HS-27A (cell line): Measurements from ENCODE around the gene DLG3.

Source experiments
- DNase-seq: peaks from one replicate; pipeline ENCODE4 v3.0.0-alpha.2; 2012; ENCODE audit warnings: low read depth, missing footprints

DLG3 gene

DNA sequence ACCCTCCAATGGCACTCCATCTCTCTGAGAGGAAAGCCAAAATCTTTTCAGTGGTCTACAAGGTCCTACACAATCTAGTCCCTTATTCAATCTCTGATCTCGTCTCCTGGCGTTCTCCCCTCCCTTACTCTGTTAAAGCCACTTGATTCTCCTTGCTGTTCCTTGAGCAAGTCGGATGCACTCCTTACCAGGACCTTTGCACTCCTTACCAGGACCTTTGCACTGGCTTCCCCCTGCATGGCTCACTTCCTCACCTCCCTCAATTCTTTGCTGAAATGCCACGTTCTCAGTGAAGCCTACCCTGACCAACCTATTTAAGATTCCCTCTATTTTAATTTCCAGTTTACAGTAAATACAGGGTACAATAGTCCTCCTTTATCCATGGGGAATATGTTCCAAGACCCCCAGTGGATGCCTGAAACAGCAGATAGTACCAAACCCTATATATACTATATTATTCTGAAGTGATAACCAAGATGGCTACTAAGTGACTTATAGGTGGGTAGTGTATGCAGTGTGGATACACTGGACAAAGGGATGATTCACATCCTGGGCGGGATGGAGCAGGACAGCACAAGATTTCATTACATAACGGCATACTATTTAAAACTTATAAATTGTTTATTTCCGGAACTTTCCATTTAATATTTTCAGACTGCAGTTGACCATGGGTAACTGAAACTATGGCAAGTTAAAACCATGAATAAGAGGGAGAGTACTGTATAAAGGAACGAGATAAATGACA lies 6.5 kb upstream of the DLG3 start:
- DNase-seq: no peak

DNA sequence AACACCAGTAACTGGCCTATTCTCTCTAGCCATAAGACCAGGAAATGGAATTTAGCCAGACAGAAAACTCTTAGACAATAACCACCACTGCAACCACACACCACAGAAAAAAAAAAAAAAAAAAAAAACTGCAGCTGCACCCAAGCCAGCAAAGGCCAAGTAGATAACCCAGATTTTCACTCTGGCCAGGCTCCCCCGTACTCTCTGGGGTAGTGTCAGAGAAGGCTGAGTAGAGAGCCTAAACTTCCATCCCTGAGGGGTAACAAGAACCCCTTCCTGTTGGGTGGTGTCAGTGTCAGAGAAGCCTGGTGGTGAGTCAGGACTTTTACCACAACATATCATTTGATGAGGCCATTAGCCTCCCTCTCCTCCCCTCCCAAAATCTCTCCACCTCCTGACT lies 5.6 kb upstream of the DLG3 start:
- no peak for DNase-seq

DNA sequence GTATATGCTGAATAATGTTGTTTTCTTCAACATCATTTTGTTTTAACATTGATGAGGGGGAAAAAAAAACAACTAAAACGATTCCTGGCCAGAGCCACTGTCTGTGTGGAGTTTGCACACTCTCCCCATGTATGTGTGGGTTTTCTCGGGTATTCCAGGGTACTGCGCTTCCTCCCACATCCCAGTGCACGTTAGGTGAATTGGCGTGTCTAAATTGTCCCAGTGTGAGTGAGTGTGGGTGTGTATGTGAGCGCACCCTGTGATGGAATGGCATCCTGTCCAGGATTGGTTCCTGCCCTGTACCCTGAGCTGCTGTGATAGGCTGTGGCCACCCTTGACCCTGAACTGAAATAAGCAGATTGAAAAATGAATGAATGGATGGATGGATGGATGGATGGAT lies 2.4 kb upstream of the DLG3 start:
- DNase-seq: no peak

DNA sequence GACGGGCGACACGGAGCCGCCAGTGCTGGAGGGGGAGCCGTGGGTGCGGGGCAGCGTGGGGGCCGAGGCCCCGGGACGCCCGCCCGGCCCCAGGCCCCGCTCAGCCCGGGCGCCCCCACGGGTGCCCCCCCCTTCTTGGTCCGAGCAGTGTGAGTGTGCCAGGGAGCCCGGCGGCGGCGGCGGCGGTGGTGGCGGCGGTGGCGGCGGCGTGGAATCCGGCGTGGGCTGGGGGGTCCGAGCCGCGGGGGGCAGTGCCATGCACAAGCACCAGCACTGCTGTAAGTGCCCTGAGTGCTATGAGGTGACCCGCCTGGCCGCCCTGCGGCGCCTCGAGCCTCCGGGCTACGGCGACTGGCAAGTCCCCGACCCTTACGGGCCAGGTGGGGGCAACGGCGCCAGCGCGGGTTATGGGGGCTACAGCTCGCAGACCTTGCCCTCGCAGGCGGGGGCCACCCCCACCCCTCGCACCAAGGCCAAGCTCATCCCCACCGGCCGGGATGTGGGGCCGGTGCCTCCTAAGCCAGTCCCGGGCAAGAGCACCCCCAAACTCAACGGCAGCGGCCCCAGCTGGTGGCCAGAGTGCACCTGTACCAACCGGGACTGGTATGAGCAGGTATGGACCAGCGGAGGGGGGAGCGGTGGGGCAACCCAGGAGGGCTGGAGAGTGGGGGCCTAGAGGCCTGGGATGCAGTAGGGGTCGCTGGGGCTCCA lies 466 bp downstream of the DLG3 start:
- no peak for DNase-seq

DNA sequence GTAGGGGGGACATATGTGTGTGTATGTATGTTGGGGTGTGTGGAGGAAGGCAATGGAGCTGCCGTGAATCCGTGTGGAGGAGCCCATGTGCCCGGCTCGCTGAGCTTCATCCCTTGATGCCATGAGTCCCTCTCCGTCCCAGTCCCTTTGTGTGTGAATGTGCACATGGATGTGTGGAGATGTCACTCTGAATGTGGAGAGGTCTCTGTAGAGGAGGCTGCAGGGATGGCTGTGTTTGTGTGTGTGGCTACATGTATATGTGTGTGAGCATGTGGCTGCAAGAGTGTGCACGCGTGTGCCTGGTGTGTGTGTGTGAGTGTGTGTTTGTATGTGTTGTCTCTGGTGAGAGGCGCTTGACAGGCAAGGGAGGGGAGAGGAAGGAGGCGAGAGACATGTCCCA lies 1.3 kb downstream of the DLG3 start:
- DNase-seq: no peak

DNA sequence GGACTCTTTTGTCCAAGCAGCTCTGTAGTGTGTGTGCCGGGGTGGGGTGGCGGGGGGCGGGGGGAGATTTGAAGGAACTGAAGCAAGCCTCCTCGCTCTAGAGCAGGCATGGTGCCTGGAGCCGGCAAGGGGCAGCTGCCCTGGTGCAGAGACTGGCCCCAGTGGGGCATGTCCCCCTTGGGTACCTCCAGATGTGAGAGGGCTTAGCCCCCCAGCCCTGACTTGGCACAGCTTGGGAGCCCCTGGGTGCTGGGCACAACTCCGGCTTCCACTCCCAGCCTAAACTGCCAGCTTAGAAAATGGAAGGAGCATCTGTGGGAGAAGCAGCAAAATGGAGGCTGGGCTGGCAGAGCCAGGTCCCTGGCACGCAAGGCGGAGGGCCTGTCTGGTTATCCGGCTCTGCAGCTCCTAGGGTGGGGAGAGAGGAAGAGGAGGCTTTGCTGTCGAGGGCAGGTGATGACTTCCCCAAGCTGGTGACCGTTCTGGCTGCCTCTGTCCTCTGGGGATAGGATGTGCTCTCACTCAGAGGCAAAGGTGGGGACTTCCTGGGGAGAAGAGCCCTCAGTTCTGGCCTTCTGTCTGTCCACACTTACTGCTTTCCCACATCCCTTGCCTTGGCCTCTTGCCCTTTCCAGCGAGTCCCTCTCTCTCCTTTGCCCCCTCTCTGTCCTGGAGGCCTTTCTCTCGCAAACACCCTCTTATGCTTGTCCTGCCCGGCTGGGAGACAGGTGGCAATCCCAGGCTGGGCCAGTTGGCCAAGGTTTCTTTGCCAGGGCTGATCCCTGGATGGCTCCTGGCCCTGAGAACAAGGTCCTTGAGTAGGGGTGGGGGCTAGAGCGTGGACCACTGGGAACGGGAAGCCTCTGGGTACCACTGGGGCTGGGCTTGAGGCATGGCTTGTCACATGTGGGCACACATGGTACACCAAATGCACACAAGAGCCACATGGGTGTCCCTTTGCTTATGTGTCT lies 2.0 kb downstream of the DLG3 start:
- DNase-seq: no peak

DNA sequence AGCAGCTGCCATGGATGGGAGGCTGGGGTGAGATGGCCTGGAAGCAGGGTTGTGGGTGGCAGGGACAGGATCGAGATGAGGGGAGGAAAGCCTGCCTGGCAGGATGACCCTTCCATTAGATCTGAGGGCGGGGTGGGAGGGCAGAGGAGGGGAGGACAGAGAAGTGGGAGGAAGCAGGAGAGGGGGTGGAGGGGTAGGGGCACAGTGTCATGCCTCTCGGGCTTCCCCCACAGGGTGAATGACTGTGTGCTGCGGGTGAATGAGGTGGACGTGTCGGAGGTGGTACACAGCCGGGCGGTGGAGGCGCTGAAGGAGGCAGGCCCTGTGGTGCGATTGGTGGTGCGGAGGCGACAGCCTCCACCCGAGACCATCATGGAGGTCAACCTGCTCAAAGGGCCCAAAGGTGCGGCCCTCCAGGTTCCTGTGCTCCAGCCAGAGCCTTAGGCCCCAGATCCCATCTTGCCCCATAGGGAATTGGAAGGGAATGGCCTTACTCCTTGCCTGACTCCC lies 4.9 kb downstream of the DLG3 start:
- DNase-seq: no peak

DNA sequence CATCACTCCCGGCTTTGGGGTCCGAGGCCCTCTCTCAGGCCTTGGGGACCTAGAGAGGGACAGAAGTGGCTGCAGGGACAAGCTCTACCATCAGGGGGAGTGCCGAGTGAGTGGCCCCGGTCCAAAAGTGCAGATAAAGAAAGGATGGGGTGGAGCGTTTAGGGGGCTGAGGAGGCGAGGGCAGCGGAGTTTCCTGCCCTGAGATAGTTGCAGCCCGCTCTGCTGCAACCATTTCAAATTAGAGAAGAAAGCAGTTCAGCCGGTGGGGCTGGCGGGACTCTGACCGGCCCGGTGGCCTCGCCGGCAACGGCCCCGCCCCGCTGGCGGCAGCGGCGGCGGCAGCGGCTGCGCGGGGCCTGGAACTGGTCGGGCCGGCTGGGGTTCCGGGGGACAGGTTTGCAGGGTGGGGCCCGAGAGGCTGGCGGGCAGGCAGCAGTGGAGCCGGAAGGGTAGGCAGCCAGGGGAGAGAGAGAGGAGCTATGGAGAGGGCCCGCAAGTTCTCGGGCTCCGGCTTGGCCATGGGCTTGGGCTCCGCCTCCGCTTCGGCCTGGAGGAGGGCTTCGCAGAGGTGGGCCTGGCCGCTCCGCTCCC lies 7.6 kb downstream of the DLG3 start:
- no peak for DNase-seq

DNA sequence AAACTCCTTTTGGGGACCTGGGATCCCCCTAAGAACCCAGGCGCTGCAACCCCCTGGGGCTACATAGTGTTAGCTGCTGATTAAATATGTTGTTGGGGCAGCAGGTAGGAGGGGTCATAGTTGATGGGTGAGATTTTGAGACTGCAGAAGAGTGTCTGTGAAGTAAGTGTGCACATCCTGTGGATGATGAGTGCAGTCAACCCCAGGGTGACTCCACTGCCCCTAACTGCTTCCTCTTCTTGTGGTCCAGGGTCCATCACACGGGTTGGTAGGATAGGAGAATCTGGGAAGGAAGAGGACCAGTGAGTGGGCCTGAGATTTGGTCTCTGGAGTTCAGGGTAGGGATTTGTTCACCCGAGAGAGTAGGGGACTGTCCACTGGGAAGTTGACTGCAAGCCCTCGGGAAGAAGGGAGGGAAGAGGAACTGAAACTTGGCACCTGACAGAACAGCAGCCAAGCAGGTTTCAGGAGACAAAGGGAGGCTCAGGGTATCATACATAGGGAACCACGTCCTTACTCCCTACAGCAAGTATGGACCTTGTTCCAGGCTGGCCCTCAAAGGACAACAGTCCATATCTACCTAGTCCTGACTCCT lies 8.5 kb downstream of the DLG3 start:
- DNase-seq: no peak

DNA sequence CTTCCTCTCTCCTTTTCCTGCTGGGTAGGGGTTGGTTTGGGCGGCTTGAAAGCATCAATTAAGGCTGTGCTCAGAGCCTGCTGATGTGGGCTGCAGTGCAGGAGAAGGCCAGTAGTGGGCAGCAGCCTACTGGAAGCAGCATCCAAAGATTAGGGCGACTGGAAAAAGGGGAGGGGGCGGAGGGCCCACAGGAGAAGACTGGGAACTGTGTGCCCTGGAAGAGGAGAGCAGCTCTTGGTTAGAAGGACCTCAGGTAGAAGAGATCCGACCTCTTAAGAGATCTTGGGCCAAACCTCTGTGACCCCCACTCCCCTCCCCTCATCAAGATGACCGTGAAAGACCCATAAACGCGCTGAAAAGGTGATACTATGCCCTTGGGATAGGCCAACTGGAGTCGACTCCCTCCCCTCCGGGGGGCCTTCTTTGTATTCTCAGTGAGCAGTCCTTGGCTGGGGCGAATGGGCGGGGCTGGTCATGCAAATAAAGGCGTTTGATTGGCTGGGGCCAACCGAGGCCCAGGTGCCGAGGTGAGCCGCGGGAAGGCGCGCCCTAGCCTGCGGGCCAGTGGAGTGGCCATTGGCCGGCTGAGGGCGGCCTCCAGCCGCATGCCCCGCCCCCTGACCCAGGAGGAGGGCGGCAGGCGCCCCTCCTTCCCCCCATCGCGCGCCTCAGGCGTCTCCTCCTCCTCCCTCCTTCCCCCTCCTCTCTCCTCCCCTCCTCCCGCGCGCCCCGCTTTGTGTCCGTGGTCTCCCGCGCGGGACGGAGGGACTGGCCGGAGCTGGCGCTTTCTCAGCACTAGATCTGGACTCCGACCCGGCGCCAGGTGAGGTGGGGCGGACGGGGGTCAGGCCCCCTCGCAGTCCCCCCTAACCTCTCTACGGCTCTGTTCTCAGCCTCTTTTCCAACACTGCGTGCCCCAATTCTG lies 10.1 kb downstream of the DLG3 start:
- DNase-seq: no peak

DNA sequence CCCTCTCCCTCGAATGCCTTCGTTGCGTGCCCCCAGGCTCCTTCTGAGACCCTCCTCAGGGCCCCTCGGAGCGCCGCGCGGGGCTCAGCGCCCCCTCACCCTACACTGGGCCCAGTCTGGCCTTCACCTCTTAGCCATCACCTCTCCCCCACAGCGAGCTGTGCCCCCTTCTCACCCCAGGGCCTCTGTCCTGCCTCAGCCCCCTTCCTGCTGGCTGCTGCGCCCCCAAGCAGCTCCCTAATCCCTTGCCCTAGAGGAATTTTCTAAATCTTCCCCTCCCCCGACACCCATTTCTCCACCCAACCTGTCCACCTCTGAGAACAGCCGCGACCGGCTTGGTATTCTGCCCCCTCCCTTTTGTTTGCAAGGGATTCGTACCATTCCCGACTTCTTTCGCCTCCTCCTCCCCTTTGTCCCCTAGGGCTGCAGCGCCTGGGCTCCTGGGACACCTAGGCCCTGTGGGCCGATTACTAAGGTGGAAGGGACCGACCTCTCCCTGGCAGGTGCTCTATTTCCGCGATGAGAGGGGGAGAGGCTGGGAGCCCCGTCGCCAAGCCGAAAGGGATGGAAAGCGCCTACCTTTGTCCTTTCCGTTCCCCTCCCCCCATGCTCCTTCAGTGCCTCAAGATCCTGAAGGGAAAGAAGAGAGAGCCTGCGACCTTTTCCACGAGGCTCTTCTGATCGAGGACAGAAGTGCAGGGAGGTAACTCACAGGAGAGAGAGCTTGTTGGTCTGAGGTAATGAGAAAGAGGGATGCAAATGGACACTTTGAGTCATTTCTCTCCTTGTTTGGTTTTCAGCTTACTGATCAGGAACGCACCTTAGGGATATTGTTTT lies 10.9 kb downstream of the DLG3 start:
- DNase-seq: no peak

DNA sequence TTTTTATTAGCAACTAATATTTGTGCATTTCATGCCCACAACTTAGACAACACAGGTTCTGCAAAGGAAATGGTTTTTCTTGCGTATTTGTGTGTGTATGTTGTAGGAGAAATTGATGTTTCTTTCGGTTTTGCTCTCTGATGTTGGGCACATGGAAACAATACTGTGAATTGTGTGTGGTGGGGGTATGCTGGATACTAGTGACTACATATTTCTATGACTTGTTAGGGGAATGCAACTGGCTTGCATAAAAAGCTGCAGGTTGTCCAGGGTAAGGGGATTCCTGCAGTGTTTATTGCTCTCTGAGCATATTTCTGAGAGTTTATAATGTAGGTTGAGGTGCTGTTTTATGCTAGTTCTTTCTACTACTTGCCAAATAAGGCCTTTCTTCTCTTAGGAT lies 11.6 kb downstream of the DLG3 start:
- DNase-seq: no peak

DNA sequence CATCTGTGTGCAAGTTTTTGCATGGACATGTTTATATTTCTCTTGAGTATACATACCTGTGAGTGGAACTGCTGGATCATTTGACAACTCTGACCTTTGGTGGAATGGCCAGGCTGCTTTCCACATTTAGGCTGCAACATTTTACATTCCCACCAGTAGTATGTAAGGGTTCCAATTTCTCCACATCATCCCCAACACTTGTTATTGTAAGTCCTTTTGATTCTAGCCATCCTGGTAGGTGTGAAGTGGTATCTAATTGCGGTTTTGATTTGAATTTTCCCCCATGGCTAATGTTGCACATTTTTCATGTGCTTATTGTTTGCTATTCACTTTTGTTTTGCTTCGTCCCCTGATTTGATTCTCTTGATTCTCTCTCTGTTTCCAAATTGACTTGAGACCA lies 16.4 kb downstream of the DLG3 start:
- DNase-seq: no peak

DNA sequence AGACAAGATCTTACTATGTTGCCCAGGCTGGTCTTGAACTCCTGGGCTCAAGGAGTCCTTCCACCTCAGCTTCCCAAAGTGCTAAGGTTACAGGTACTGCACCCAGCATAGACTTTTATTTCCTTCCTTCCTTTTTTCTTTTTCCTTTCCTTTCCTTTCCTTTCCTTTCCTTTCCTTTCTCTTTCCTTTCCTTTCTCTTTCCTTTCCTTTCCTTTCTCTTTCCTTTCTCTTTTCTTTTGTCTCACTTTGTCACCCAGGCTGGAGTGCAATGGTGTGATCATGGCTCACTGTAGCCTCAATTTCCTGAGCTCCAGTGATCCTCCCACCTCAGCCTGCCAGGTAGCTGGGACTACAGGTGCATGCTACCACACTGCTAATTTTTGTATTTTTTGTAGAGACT lies 19.4 kb downstream of the DLG3 start:
- DNase-seq: no peak

DNA sequence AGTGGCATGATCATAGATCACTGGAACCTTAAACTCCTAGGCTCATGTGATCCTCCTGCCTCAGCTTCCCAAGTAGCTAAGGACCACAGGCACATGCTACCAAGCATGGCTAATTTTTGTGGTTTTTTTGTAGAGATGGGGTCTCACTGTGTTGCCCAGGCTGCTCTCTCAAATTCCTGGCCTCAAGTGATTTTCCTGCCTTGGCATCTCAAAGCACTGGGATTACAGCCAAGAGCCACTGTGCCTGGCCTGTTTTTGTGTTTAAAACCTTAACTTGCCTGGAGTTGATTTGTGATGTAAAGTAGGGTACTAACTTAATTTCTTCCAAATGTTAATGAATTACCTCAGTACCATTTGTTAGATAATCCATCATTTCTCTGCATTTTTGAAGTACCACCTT lies 22.3 kb downstream of the DLG3 start:
- DNase-seq: no peak

DNA sequence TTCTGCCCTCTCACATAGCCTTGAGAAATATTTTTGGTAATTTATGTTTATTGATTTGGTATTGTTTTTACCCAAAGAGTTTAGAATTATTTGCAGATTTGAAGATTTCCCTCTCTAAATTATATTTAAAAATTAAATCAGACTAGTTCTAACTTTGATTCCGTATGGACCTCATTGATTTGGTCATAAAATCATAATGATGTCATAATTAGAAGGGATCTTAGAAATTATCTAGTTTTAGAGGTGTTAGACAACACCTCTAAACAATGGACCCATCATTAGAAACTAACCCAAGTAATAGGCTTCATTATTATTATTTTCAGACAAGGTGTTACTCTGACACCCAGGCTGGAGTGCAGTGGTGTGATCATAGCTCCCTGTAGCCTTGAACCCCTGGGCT lies 24.1 kb downstream of the DLG3 start:
- no peak for DNase-seq

DNA sequence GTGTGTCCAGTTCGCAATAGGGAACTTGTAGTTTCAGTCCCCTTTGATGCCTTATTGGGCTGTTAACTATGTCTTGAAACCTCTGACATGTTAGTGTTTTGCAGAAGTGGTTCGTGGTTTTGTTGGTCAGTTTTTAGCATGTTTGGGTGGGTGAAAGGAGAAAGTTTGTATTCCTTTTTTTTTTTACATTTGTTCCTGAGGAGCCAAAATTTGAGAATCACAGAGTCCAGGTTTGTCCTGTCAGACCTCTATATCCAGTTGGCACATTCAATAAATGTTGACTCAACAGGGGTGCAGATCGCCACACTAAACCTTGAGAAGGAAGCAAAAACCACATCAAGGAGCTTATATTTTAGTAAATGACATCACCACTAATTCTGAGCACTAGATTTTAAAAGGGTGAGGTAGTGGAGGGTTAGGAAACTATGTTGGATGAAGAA lies 26.2 kb downstream of the DLG3 start:
- DNase-seq: no peak

DNA sequence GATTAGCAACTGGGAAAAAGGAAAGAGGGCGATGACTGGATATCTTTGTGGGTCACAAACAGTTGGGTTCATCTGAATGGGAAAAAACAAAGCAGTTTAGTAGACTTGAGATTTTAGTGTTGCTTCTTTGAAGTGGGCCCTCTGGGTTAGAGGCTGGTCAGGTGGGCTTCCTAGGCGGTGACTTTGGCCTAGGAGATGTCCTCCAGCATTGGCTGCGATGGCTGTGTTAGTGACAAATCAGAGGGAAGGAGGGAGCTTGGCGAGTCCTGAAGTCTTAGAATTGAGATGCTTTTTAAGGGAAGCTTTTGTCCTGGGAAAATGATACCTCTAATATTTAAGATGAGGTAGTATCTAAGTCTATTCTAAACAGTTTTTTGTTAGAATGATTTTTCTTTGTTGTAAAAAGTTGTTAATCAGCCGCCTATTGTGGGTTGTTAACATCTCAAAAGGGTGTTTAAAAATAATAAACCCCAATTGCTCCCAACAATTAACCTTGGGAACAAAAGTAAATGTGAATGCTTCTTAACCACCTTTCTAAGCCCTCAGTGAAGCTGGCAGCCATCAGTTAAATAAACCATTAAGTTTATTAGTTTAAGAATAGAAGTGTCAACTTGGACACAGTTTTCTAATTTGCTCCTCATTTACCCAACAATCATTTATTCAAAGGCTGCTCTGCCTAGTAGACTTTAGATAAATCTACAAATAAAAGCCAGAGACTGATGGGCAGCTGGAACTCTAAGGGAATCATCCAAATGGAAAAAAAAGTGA lies 31.7 kb downstream of the DLG3 start:
- no peak for DNase-seq
